ENCODE measurements around the gene CTRL. TPM values are rescaled to one million over a fixed set of nuclear protein-coding genes. Genes with fewer than 3 reads are reported as not detected.
"Not testable (repeated sequence)": the region's sequence is repeated elsewhere in the genome, so short reads cannot be mapped to it uniquely, and the experiment has no call there.

The CTRL gene
- 0.71 and 2.6 TPM in 2 replicates for total RNA-seq (2014; rRNA removed)
- polyA plus RNA-seq (2012): 0.10 TPM

DNA sequence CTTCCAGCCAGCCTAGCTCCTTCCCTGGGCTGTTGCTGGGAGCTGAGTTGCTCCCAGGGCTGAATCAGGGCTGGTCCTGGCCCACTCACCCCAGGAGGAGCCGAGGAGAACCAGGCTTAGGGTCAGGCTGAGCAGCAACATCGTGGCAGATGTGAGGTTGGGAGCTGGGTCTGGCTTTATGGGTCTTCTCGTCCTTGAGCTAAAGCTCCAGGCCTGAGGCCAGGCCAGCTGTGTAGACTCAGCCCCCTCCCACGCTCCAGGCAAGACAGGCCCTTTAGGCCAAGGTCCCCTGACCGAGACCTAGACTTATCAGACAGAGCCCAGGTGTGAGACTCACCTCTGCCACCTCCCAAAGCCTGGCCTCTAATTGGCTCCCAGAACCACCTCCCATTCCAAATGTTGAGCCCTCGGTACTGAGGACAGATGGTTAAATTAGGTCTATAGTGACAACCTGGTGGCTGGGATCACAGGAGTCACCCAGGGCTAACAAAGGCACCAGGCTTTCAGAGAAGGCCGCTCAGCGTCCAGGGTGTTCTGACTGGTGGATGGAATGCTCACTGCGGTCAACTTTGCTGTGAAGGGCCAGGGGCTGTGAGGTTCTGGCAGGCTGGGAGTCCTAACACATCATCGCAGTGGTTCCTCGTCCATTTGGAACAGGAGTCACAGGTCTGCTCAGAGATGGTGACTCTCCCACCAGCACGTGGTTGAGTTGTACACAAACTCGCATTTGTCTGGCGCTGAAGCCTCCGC, at the start of gene CTRL:
TSS of gene CTRL (minus strand) at position 151 of the 750 bp plus-strand sequence. CDS start at position 141, 10 bp downstream.
- DNase-seq (ENCODE audit: low read depth): no peak

DNA sequence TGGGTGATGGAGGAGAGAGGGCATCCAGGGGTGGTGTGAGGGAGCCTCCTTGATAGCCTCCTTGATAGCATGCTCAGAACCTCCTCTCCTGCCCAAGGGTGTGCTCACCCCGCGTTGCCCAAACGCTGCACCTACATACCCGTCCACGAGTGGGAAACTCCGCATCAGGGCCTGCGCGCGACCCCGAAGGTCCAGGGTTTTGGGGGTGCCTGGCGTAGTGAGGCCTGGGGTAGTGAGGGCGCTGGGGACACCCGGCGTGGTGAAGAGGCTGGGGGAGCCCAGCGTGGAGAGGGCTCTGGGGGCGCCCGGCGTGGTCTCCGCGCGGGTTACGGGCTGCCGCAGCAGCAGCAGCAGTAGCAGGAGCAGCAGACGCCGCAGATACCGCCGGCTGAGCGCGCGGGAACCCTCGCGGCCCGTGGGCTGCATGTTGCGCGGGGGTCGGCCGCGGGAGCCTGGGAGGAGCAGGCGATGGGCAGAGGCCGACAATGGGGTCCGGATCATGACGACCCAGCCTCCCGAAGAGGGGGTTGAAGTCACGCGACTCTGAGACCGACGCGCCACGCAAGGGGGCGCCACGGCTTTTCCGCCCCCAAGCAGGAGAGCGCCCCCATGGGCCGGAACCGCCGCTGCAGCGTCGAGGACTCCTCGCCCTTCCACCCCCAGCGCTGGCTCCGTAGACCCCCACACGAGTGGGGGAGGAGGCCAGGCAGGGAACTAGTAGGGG, 48.5 kb upstream of the CTRL start, which contains the start of gene DPEP3:
TSS of gene DPEP3 (minus strand) at position 545 of the 724 bp plus-strand sequence. CDS start at position 426, 119 bp downstream.
- DNase-seq (ENCODE audit: low read depth): no peak

- DNase-seq (ENCODE audit: low read depth): no peak
Measured at GRCh38 chr16:67977469-67978227, 46.0 kb upstream of the CTRL start.

DNA sequence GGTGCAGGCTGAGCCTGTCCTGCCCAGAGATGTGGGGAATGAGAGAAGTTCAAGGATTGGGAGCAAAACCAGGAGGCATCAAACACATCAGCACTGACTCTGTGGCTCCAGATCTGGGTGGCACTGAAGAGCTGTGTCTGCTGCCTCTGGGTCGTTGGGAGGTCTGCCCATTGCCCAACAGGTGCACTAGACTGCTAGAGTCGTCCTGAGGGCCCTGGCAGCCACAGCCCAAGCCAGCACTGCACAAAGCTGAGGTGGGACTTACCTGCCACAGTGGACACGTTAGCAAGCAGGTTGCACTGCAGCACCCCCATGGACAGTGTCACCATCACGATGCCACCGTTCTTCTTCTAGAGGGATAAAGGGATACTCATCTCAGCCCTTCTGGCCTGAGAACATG, 45.3 kb upstream of the CTRL start:
- DNase-seq (ENCODE audit: low read depth): no peak

GRCh38 chr16:67976205-67976604, 44.5 kb upstream of the CTRL start:
- DNase-seq (ENCODE audit: low read depth): no peak

DNA sequence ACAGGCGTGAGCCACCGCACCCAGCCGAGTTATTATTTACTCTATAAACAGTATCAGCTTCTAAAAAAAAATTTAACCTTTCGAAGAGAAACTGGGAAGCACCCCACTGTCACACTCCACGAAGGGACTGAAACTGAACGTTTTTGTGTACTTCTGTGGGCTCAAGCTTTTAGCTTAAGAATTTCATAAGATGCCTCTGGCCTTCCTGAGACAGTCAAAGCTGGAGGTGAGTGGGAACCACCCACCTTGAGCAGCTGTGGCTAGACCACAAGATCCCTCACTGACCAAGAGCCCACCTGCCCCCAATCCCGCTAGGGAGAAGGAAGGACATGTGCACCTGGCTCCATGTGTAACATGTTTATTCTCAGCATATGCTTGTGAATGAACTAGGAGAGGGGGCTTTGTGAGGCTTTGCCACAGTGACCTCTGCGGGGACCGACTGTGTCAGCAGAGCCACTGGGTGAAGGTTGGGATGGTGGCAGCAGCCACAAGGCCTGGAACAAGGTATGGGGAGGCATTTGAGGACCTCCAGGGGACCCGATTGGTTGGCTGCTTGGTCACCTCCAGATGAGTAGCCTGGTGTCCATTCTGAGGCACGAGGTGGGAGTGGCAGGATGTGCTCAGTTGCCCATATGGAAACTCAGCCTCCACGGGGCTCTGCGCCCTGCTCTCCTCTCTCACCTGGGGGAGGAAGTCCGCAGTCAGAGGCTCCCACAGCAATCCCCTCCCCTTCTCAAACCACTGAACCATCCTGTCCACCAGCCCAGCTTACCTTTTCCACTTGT, 43.9 kb upstream of the CTRL start:
- no peak for DNase-seq (ENCODE audit: low read depth)

DNA sequence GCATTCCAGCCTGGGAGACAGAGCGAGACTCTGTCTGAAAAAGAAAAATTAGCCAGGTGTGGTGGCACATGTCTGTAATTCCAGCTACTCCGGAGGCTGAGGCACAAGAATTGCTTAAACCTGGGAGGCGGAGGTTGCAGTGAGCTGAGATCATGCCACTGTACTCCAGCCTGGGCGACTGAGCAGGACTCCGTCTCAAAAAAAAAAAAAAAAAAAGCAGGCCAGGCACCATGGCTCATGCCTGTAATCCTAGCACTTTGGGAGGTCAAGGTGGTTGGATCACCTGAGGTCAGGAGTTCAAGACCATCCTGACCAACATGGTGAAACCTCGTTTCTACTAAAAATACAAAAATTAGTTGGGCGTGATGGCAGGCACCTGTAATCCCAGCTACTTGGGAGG, 40.6 kb upstream of the CTRL start:
- not testable (repeated sequence) for DNase-seq (ENCODE audit: low read depth)

- no peak for DNase-seq (ENCODE audit: low read depth)
Measured at GRCh38 chr16:67971111-67971510, 39.4 kb upstream of the CTRL start.

DNA sequence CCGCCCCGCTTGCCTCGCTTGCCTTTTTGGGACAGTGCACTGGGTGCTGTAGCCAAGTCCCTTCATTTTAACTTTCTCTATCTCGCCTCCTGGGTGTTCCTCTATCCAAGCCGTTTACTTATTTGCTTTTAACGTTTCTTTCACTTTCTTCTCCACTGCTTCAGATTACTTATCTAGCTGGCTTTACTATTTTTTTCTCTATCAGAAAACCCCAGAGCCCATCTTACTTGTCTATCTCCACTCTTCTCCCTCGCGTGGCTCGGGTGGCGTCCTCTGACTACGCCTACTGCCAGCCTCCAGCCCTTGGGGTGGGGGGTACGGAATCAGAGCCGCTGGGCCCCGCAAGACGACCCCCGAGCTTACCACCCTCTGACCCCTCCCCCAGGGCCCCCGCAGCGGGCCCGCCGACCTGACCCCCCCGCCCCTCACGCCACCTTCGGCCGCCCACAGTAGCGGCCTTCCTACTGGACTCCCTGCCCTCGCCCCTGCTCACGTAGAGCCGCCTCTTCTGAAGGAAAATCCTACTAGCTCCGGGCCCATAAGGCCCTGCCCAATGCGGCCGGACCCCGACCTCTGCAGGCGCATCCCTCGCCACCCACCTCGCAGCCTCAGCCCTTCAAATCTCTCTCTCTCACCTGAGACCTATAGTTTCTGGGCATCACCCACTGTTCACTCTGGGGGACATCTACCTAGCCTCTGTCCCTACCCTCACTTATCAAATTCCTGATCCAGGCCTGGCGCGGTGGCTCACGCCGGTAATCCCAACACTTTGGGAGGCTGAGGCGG, 37.8 kb upstream of the CTRL start:
- DNase-seq (ENCODE audit: low read depth): no peak

DNA sequence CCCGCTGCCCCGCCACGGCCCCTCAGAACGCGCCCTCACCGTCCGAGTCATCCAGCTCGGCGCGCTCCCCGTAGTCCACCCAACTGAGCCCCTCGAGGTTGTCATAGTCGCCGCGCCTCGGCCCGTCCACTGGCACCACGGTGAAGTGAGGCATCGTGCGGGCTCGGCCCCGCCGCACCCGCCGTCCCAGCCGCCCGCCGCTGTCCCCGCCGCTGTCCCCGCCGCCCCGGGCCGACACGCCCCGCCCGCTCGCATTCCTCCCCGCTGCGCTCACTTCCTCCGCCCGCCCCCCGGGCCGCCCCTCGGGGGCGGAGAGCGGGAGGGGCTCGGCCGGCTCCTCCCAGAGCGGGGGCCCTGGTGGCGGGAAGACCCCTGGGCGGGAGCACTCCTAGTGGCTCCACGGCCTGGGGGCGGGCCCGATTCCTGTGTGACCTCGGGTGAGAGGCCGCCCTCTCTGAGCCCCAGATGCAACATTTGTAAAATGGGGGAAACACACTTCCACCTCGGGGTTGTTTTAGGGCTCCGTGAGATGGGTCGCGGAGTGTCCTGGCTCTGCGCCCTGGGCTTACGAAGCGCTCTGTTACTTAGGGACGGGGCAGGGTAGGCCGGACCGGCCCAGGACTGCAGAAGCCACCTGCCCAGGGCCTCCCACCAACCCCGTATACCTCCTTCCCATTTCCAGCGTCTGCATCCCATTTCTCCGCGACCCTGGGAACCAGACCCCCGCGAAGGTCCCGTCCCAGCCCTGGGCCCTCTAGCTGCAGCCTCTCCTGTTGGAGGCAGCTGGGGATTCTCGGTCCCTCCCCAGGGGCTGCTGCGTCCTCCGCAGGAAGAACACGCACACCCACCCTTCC, 37.0 kb upstream of the CTRL start, which contains the start of gene SLC12A4:
TSS of gene SLC12A4 (minus strand) at position 238 of the 854 bp plus-strand sequence. CDS start at position 154, 84 bp downstream.
- peak; percentile 78 for DNase-seq (ENCODE audit: low read depth)

- peak; percentile 19 for DNase-seq (ENCODE audit: low read depth)
Measured at GRCh38 chr16:67967958-67968399, 36.3 kb upstream of the CTRL start.

- DNase-seq (ENCODE audit: low read depth): no peak
Measured at GRCh38 chr16:67967183-67967957, 35.7 kb upstream of the CTRL start.

DNA sequence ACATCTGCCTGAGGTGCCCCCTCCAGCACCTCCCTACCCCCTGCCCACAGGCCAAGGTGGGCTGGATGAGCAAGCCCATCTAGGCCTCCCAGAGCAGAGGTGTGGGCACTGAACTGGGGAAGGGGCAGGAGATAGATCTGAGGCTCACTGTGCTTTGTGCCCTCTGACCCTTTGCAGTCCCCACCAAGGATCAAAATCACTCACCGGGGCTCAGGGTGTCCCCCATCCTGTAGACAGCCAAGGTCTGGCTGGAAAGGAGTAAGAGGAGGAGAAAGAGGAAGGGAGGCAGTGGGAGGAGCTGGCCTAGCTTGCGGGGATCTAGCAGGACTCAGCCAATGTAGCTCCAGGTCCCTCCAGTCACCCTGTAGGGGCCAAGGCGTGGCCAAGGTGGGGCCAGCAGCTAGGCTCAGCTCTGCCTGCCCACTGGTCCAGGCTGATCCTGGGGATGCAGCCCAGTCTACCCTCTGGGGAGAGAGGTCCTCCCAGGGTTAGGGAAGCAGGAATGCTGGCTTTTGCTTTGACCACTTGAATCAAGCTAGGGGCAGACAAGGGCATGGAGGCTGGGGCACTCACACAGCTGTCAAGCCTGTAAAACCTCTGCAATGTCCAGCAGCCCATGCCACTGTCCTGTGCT, 35.0 kb upstream of the CTRL start:
- peak; percentile 70 for DNase-seq (ENCODE audit: low read depth)

DNA sequence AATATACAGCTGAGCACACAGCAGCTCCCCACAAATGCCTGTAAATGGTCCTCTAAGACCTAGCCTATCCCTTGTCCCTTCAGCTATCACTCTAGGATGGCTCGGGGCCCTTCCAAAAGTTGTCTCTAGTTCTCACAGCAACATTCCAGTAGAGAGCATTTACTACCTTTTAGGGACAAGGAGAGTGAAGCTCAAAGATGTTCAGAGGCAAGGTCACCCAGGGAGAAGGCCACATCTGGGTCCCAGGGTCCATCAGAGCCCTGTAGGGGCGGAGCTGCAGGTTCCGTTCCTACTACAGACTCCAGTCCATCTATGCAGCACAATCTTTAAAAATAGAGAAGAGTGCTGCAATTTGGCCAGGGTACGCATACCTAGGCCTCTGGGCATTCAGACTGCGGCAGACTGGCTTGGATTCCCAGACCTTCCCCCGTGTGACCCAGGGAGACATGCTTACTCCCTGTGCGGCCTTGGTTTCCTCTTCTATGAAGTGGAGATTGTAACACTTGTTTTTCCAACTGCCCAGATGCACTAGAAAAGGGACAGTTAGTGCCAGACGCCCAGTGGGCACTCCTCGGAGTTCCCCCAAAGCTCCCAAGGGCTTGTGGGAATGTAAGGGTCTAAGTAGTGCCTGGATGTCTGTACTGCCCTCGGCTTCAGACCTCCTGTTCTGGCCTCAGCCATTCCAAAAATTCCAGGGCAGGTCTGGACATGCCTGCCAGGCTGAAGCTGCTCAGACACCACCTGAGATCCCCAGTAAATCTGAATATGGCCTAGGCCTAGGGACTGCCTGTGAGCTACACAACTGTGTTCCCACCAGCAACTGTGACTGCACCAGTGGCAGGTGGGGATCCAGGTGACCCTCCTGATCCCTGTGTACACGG, 34.2 kb upstream of the CTRL start:
- peak; percentile 25 for DNase-seq (ENCODE audit: low read depth)

GRCh38 chr16:67964477-67965131, 32.9 kb upstream of the CTRL start:
- DNase-seq (ENCODE audit: low read depth): no peak

GRCh38 chr16:67963662-67964321, 32.1 kb upstream of the CTRL start:
- no peak for DNase-seq (ENCODE audit: low read depth)
